ENCODE data around the gene SLC17A3.

SLC17A3 gene

DNA sequence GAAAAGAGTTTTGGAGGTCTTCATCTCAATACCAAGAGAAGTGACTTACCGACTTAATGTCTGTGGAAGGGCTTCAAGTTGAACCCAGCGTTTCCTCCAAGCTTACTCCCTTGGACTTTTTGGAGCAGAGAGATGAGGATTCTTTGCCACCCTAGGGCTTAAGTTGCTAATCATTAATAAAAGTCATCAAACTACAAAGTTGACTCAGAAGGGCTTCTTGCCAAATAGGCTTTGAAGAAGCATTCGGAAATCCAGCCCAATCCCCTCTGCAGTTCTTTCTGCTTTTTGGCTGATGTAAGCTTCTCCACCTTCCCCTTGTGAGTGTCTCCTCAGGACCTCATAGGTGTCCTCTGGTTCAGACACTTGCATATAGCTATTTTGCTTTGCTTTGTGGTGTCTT, at the start of gene SLC17A3:
TSS of gene SLC17A3 (minus strand) at position 126 of the 400 bp plus-strand sequence. CDS start 5,856 bp downstream, outside the sequence.
- no peak for DNase-seq

DNA sequence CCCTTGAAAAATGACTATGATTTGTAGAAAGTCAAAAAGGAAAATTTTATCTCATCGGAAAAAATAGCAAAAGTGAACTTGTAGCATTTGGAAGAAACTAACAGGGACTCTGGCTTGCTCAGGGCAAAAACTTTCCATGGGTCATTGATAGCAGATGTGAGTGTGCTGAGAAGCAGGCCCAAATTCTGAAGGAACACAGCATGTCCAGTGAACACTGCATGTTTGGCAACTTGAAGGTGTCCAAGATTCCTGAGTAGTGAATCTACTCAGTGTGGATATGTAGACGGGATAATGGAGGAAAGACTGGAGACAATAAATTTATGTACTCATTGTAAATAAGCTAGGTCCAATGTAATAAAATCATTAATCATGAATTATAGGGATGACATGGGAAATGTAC, 48.3 kb upstream of the SLC17A3 start:
- no peak for DNase-seq

GRCh38 chr6:25921525-25922203, 47.6 kb upstream of the SLC17A3 start:
- DNase-seq, result no peak

- no peak for DNase-seq
Observed at GRCh38 chr6:25919657-25920056, 45.6 kb upstream of the SLC17A3 start.

DNA sequence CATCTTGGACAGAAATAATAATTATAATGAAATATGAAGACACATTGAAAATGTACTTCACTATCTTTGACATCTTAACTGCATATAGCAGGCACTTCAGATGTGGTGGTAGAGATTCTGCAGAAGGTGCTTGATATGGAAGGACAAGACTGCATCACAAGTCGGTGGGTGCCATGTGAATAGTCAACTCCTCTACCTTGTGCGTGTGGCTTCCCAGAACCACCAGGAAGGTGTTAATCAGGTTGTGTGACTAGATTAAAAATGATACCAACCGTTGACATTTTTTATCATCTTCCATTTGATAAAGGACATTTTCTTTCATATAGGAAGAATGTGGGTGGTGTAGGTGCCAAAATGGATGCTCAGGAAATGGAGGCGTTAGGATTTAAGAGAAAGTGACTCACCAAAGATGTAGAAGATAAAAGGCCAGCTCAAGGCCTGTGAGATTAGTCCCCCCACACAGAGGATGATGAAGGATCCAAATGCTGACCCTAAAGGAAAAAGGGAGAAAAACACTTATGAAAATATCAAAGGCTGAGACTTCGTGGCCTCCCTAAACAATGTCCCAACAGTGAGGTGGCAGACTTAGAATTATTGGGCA, 44.1 kb upstream of the SLC17A3 start:
- no peak for DNase-seq

DNA sequence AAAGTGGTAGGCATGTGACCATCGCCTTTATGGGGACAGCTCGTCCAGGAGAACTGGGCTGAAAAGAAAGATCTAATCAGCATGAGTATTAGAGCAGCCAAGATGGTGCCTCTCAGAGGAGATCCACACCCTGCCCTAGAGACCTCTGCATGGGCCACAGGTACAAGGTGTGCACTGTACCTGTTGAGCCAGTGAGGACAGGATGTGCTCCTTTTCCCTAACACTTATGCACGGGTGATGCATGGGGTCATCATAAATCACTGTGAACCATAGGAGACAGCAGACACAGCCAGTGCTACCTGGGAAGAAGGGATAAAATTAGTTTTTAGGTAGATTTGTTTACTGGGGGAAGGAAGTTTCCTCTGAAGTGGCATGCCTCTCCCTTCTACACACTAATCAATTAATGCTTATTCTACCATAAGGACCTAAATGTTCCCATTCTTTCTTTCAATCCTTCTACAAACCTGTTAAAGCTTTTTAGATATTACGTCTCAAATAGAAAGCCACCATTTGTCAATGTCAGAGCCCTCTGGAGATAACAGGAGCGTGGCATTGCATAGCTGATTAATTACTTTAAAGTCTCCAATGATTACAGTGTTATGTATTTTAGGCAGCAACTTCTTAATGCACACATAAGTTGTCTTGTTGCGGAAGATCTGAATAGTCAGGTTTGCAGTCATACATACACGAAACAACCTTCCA, 42.9 kb upstream of the SLC17A3 start:
- DNase-seq, result no peak

DNA sequence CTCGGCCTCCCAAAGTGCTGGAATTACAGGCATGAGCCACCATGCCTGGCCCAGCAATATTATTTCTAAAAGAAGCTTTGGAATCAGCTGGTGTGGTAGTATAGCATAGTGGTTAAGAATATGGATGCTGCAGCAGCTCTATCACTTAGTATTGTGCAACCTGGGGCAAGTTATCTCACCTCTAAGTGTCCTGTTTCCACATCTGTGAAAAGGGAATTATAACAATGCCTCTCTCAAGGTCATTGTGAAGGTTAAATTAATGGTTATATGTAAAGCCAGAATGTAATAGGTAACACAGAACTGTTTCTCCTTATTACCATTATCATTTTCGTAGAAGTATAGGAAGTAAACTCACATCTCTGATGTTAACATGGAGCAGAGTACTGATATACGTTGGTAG, 42.3 kb upstream of the SLC17A3 start:
- no peak for DNase-seq

GRCh38 chr6:25913741-25914140, 39.7 kb upstream of the SLC17A3 start:
- no peak for DNase-seq

GRCh38 chr6:25911351-25911750, 37.3 kb upstream of the SLC17A3 start:
- DNase-seq, result no peak

DNA sequence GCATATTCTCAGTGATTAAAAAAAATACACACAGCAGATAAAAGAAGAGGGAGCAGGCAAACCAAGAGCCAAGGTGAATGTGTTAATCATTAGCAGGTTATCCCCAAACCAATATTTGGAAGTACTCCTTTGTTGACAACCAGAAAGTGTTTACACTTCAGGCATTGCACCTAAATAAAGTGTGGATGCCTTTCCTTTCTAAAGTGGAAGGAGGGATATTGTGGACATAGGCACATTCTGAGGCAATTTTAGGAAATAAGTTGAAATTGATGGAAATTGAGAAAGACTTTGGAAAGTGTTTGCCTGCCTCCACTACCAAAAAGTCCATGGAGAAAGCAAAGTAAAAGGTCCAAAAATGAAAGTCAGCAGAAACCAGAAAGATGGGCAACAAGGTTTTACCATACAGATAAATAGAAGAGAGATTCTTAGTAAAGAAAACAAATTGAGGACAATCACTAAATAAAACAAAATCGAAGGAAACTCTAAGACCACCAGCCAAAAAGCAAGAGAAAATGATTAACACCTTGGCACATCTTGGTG, 33.5 kb upstream of the SLC17A3 start:
- DNase-seq, result no peak

GRCh38 chr6:25903467-25904099, 29.5 kb upstream of the SLC17A3 start:
- no peak for DNase-seq

DNA sequence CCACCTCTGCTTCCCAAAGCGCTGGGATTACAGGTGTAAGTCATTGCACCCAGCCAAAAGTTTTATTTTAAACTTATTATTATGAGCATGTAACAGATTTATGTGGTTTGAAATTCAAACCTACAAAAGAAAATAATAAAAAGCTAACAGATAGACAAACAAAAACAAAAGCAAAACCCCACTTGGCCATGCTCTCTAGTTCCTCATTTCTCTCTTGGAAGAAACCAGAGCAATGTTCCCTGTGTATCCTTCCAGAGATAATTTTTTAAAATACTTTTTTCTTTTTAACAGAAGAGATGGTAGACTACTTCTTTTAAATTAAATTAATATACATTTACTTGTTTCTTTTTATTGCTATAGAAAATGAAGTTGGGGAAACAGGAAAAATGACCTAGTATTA, 28.0 kb upstream of the SLC17A3 start:
- DNase-seq, result no peak

DNA sequence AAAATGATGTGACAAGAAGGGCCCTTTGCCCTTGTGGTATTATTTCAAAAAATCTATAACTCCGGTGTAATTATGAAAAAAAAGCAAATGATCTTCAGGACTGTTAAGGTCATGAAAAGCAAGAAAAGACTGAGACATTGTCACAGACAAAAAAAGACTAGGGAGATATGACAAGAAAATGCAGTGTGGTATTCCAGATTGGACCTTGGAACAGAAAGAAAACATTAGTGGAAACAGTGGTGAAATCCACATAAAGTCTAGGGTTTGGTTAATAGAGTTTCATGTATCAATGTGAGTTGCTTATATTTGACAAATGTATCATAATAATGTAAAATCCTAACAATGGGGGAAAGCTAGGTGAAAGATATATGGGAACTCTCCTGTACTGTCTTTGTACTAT, 26.8 kb upstream of the SLC17A3 start:
- DNase-seq, result no peak

DNA sequence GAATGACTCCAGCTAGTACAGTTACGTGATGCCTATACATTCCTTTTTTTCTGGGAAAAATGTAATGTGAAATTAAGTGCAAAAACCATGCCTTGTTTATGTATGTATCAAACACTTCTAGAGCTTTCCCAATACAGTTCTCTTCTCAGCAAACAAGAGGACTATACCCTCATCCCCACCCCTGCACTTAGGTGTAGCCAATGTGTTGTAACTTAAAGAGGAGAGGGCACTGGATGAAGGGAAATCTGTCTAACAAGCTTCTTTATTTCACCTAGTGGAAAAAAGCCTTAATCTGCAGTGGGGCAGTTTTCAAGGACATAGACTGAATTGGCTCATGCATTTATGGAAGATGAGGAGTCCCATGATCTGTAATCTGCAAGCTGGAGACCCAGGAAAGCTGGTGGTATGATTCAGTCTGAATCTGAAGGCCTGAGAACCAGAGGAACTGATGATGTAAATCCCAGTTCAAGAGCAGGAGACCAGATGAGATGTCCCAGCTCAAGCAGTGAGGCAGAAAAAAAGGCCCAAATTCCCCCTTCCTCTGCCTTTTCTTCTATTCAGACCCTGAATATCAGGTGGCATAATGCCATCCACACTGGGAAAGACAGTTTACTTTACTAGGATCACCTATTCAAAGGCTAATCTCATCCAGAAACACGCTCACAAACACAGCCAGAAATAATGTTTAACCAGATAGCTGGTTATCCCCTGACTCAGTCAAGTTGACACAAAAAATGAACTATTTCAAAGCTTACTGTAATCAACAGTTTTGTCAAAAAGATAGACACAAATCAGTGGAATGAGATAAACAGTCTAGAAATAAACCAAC, 25.8 kb upstream of the SLC17A3 start:
- no peak for DNase-seq

- no peak for DNase-seq
Observed at GRCh38 chr6:25899123-25899522, 25.1 kb upstream of the SLC17A3 start.

GRCh38 chr6:25898289-25898977, 24.4 kb upstream of the SLC17A3 start:
- DNase-seq, result no peak

- DNase-seq, result no peak
Observed at GRCh38 chr6:25896252-25896651, 22.2 kb upstream of the SLC17A3 start.

GRCh38 chr6:25895771-25896170, 21.7 kb upstream of the SLC17A3 start:
- no peak for DNase-seq

GRCh38 chr6:25893778-25894177, 19.7 kb upstream of the SLC17A3 start:
- DNase-seq, result no peak

DNA sequence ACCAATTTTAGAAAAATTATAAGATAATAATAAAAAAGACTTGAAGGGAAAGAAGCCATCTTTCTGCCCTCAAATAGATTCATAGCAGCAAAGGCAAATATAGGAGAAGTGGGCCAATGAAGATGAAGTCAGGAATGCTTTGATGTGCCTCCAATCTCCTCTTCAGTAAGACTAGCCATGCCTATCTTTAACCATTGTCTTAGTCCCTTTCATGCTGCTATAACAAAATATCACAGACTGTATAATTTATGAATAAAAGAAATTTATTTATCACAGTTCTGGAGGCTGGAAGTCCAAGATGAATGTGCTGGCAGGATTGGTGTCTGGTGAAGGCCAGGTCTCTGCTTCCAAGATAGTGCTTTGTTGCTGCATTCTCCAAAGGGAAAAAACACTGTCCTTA, 18.8 kb upstream of the SLC17A3 start:
- DNase-seq, result no peak

DNA sequence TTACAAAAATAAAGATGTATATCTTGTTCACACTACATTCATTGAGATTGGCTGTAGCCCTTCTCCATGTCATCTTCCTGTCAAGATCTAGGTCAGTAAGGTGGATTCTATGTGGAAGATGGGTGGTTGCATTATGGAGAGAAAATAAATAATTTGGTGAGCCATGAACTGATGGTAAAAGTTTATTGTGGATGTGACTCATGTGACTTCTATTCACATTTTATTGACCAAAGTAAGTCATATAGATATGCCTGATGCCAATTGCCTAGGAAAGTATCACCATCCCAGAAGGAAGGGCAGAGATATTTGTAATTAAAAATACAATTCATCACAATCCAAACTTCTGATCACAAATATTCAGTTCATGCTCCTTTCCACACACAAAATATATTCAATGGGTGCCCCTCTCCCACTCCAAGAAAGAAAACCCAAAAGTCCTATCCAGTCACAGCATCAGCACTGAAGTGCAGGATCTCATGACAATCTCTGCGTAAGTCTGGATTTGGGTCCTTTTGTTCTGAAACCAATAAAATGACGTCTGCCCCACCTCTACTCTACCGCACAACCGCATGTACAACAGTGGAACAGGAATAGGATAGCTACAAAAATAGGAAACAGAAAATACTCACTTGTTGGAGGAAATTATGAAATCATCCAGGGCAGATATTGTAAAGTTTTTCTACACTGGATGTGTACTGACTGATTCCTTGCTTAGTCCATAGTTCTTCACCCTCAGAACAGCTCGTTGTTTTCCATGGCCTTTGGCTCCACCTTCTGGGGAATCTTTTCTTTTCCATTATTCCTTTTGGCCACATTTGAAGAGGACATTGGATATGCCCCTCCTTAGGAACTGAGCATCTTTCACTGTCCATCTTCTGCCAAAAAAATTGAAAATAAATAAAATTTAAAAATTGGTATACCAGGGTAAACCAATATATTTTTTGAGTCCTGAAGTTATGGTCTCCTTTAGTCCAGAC, 16.1 kb upstream of the SLC17A3 start:
- DNase-seq, result peak; percentile 23 to 69

Measured in NCI-H446 (cell line).